ENCODE results near the gene GATA5.

DNA sequence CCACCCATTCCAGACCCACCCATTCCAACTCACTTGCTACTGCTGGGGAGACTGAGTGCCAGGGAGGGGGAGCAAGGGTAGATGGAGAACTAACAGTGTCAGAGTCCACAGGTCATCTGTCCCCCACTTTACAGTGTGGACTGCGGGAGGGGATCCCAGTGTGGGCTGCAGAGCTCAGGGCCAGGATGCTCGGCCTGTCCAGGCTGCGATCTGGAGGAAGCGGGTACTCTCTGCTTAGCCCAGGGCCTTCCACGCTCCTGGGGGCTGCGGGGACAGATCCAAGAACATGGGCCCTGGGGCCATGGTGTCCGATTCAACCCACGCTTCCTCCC, 14.1 kb upstream of the GATA5 start:
- TF ChIP-seq, protein P1, sequence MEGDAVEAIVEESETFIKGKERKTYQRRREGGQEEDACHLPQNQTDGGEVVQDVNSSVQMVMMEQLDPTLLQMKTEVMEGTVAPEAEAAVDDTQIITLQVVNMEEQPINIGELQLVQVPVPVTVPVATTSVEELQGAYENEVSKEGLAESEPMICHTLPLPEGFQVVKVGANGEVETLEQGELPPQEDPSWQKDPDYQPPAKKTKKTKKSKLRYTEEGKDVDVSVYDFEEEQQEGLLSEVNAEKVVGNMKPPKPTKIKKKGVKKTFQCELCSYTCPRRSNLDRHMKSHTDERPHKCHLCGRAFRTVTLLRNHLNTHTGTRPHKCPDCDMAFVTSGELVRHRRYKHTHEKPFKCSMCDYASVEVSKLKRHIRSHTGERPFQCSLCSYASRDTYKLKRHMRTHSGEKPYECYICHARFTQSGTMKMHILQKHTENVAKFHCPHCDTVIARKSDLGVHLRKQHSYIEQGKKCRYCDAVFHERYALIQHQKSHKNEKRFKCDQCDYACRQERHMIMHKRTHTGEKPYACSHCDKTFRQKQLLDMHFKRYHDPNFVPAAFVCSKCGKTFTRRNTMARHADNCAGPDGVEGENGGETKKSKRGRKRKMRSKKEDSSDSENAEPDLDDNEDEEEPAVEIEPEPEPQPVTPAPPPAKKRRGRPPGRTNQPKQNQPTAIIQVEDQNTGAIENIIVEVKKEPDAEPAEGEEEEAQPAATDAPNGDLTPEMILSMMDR (IDR thresholded peaks at IDR 0.05; ENCODE audit: poor library complexity, severe bottlenecking) = no peak
- TF ChIP-seq EZH2 (IDR thresholded peaks at IDR 0.05; ENCODE audit: borderline replicate concordance, insufficient read depth, low read length, poor library complexity, severe bottlenecking) (no peak), POLR2AphosphoS5 (IDR thresholded peaks at IDR 0.05) (no peak), EP300 (conservative IDR thresholded peaks at IDR 0.05; ENCODE audit: poor library complexity, severe bottlenecking) (no peak), SMC3 (conservative IDR thresholded peaks at IDR 0.05; ENCODE audit: poor library complexity) (no peak)
- TF ChIP-seq, protein P2, sequence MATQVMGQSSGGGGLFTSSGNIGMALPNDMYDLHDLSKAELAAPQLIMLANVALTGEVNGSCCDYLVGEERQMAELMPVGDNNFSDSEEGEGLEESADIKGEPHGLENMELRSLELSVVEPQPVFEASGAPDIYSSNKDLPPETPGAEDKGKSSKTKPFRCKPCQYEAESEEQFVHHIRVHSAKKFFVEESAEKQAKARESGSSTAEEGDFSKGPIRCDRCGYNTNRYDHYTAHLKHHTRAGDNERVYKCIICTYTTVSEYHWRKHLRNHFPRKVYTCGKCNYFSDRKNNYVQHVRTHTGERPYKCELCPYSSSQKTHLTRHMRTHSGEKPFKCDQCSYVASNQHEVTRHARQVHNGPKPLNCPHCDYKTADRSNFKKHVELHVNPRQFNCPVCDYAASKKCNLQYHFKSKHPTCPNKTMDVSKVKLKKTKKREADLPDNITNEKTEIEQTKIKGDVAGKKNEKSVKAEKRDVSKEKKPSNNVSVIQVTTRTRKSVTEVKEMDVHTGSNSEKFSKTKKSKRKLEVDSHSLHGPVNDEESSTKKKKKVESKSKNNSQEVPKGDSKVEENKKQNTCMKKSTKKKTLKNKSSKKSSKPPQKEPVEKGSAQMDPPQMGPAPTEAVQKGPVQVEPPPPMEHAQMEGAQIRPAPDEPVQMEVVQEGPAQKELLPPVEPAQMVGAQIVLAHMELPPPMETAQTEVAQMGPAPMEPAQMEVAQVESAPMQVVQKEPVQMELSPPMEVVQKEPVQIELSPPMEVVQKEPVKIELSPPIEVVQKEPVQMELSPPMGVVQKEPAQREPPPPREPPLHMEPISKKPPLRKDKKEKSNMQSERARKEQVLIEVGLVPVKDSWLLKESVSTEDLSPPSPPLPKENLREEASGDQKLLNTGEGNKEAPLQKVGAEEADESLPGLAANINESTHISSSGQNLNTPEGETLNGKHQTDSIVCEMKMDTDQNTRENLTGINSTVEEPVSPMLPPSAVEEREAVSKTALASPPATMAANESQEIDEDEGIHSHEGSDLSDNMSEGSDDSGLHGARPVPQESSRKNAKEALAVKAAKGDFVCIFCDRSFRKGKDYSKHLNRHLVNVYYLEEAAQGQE (IDR thresholded peaks at IDR 0.05; ENCODE audit: borderline replicate concordance) = no peak
